Activated CD8-positive, alpha-beta memory T cell treated with anti-CD3 and anti-CD28 coated beads, Interleukin-2, amount 50 U/mL, for 4 hours (primary cell): ENCODE data around the gene XRN2.

ENCODE experiments used
- DNase-seq: peaks from one replicate; pipeline ENCODE4 v3.0.0-alpha.2; 2020

XRN2 gene

GRCh38 chr20:21436205-21436604 lies 133.1 kb downstream of the XRN2 start:
- DNase-seq, result no peak

- DNase-seq, result no peak
Observed at GRCh38 chr20:21437248-21437647, 134.1 kb downstream of the XRN2 start.

GRCh38 chr20:21437816-21438215 lies 134.7 kb downstream of the XRN2 start:
- DNase-seq, result no peak
